Tongue (tissue), 2 donors: ENCODE results near the gene ARHGAP19. TPM values are rescaled to one million over a fixed set of nuclear protein-coding genes. Genes with fewer than 3 reads are reported as not detected.
"Not testable (repeated sequence)": the region's sequence is repeated elsewhere in the genome, so short reads cannot be mapped to it uniquely, and the experiment has no call there.

Experiments
- DNase-seq: peaks from one replicate; pipeline ENCODE4 v3.0.0-alpha.2; 2015
- total RNA-seq: library from RNA; depleted of rRNA; stranded (reverse); fragments of >200 nt; gene quantifications from one replicate; pipeline ENCODE4 v1.2.3, GENCODE V29; 2014

The ARHGAP19 gene
- total RNA-seq, 1 donor from 2014 or later = 20.1 TPM

DNA sequence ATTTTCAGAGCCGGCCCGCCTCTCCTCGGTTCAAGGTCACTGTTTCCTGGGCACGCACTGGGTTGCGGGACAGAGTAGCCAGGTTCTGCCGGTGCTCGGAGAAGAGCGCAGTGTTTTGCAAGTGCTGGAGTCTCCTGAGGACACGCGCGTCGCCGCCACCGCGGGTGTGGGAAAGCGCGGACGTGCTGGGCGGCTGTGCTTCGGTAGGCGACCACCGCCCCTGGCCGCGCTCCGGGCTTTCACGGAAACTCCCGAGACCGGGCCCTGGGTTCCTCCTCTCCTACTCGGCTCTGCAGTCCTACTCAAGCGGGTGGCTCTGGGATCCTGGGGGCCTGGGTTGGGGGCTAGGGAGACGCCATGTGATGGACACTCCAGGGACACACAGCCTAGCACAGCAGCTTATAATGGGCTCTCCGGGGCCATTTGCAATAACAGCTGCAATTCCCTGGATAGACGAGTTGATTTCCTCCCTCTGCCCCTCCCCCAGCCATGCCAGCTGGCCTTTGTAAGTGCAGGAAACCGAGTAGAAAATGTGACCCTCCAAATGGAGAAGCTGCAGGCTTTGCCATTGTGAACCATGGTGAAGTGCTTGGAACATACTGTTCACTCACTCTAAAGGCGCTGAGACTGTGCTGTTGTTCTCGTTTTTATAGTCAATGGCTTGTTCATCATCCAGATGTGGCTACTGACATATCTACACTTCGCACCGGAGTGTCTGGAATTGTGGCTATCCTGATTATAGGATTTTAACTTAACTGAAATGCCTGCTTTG, 28.8 kb upstream of the ARHGAP19 start:
- peak; percentile 86 for DNase-seq

- no peak for DNase-seq
These were observed 28.1 kb upstream of the ARHGAP19 start for GRCh38 chr10:97320480-97321031.

DNA sequence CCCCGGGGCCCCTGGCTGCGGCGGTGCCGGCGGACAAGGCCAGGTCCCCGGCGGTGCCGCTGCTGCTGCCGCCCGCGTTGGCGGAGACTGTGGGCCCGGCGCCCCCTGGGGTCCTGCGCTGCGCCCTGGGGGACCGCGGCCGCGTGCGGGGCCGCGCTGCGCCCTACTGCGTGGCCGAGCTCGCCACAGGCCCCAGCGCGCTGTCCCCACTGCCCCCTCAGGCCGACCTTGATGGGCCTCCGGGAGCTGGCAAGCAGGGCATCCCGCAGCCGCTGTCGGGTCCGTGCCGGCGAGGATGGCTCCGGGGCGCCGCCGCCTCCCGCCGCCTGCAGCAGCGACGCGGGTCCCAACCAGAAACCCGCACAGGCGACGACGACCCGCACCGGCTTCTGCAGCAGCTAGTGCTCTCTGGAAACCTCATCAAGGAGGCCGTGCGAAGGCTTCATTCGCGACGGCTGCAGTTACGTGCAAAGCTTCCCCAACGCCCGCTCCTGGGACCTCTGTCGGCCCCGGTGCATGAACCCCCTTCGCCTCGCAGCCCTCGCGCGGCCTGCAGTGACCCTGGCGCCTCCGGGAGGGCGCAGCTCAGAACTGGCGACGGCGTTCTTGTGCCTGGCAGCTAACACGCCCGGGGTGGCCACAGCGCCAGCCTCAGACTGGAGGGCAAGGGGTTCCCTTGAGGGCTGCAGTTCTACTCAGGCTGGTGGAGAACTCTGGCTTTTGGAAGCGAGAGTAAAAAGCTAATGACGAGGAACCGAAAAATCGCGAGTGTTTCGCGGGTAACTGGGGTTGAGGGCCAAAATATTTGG, 27.4 kb upstream of the ARHGAP19 start:
- peak; percentile 45 for DNase-seq

- peak; percentile 94 for DNase-seq
These were observed 26.6 kb upstream of the ARHGAP19 start, which contains the start of gene FRAT1 for GRCh38 chr10:97318772-97319651. FRAT1 (plus strand) TSS chr10:97319271; CDS start chr10:97319454, 183 bp downstream.

GRCh38 chr10:97314671-97315070, 22.2 kb upstream of the ARHGAP19 start:
- no peak for DNase-seq

GRCh38 chr10:97312897-97313296, 20.5 kb upstream of the ARHGAP19 start:
- no peak for DNase-seq

- DNase-seq = no peak
These were observed 18.7 kb upstream of the ARHGAP19 start for GRCh38 chr10:97311111-97311626.

- peak; percentile 8 for DNase-seq
These were observed 15.7 kb upstream of the ARHGAP19 start for GRCh38 chr10:97307866-97308780.

DNA sequence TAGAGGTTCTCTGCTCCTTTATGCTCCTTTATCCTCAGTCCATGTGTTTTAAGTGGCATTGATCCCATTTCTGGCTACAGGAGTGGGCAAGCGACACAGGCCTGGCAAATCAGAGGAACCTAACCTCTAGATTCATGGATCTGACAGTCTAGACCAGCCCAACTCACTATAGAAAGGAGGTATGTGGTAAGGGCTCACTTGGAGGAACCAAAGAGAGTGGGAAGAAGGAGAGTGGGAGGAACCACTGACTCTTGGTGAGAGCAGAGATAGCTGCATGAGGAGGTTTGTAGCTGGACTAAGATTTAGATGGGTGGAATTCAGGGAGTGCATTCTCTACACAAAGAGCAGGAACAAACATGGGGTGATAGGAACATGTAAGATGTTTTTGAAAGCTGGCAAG, 15.0 kb upstream of the ARHGAP19 start:
- DNase-seq = no peak

DNA sequence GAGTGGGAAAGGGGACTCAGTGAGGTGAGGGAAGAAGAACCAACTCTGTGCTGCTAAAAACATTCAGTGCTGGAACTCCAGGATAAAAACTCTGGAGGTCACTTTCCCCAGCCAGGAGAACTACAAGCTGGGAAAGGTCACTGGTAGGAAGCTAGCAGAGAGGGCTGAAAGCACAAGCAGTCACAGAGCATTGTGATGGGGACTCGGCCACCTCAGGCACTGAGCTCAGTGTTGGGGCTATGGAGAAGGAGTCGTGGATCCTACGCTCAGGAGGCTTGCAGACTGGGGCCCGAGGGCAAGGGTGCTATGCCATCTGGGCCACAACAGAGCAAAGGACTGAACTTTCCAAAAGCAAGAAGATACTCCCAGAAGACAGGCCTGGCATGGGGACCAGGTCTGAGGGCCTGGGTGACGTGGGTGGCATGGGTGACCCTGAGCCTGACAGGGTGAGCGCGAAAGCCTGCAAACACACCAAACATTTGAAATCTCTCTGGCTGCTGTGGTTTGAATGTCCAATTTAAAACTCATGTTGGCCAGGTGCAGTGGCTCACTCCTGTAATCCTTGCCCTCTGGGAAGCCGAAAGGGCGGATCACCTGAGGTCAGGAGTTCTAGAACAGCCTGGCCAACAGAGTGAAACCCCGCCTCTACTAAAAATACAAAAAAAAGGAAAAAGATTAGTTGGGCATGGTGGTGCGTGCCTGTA, 9.8 kb upstream of the ARHGAP19 start:
- DNase-seq = no peak

GRCh38 chr10:97300980-97301379, 8.5 kb upstream of the ARHGAP19 start:
- DNase-seq = no peak

- no peak for DNase-seq
These were observed 5.8 kb upstream of the ARHGAP19 start for GRCh38 chr10:97298223-97298571.

- DNase-seq = no peak
These were observed 5.3 kb upstream of the ARHGAP19 start for GRCh38 chr10:97297556-97298222.

GRCh38 chr10:97292862-97293198, 393 bp upstream of the ARHGAP19 start:
- DNase-seq = no peak

- no peak for DNase-seq
These were observed 910 bp downstream of the ARHGAP19 start for GRCh38 chr10:97291357-97292096.

DNA sequence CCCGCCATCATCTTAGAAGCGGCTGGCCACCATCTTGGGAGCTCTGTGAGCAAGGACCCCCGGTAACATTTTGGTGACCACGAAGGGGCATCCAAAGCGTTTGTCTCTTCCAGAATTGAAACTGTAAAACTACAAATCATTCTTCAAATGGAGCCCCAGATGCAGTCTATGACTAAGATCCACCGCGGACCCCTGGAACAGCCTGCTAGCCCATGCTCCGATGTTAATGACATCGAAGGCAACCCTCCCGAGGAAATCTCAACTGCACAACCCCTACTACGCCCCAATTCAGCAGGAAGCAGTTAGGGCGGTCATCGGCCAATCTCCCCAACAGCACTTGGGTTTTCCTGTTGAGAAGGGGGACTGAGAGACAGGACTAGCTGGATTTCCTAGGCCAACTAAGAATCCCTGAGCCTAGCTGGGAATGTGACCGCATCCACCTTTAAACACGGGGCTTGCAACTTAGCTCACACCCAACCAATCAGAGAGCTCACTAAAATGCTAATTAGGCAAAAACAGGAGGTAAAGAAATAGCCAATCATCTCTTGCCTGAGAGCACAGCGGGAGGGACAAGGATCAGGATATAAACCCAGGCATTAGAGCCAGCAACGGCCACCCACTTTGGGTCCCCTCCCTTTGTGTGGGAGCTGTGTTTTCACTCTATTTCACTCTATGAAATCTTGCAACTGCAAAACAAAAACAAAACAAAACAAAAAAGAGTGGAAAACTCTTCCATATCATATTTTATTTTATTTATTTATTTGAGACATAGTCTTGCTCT, 1.7 kb downstream of the ARHGAP19 start:
- not testable (repeated sequence) for DNase-seq

DNA sequence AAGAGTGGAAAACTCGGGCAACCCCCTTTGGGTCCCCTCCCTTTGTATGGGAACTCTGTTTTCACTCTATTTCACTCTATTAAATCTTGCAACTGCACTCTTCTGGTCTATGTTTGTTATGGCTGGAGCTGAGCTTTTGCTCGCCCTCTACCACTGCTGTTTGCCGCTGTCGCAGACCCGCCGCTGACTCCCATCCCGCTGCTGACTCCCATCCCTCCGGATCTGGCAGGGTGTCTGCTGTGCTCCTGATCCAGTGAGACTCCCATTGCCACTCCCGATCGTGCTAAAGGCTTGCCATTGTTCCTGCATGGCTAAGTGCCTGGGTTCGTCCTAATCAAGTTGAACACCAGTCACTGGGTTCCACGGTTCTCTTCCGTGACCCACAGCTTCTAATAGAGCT, 2.4 kb downstream of the ARHGAP19 start:
- not testable (repeated sequence) for DNase-seq

DNA sequence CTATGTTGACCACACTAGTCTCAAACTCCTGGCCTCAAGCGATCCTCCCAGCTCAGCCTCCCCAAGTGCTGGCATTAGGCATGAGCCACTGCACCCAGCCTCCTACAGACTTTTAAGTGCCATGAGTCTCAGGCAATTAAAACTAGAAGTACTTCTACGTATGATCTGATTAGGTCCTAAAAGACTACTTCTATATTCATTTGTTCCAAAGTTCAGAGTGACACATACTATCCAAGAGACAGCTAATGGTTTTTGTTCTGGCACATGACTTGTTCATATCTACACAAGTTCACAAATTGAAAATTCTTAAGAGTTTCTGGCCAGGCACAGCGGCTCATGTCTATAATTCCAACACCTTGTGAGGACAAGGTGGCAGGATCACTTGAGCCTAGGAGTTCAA, 11.7 kb downstream of the ARHGAP19 start:
- no peak for DNase-seq
